WERI-Rb-1 (cell line): ENCODE results near the gene SEMA3C.

Experiments
- DNase-seq: peaks from one replicate; pipeline ENCODE4 v3.0.0-alpha.2; 2020
- H3K27ac ChIP-seq: fragments of 250-450 bp; sonication (Bioruptor Pico); 2 replicates; pipeline ENCODE4 v1.5.1; 2020; ENCODE audit warnings: mild to moderate bottlenecking, moderate library complexity
- H3K27me3 ChIP-seq: fragments of 250-450 bp; sonication (Bioruptor Pico); 2 replicates; pipeline ENCODE4 v1.5.1; 2021; ENCODE audit warnings: mild to moderate bottlenecking, low read depth, moderate library complexity; ENCODE audit not compliant: insufficient read depth, severe bottlenecking
- H3K36me3 ChIP-seq: fragments of 250-450 bp; sonication (Bioruptor Pico); 2 replicates; pipeline ENCODE4 v1.5.1; 2020; ENCODE audit warnings: mild to moderate bottlenecking, moderate library complexity
- H3K4me3 ChIP-seq: 2 replicates; pipeline ENCODE4 v1.5.1; 2011; ENCODE audit warnings: low read depth, mild to moderate bottlenecking, control low read depth, low read length
- H3K9me3 ChIP-seq: fragments of 250-450 bp; sonication (Bioruptor Pico); 2 replicates; pipeline ENCODE4 v1.5.1; 2021; ENCODE audit warnings: mild to moderate bottlenecking, moderate library complexity; ENCODE audit not compliant: severe bottlenecking
- TF ChIP-seq, protein P1 (sequence below): IDR thresholded peaks from 2 replicates; pipeline ENCODE4 v1.5.1; 2011; ENCODE audit warnings: low read depth, mild to moderate bottlenecking, control low read depth, inconsistent platforms, low read length

Gene SEMA3C

DNA sequence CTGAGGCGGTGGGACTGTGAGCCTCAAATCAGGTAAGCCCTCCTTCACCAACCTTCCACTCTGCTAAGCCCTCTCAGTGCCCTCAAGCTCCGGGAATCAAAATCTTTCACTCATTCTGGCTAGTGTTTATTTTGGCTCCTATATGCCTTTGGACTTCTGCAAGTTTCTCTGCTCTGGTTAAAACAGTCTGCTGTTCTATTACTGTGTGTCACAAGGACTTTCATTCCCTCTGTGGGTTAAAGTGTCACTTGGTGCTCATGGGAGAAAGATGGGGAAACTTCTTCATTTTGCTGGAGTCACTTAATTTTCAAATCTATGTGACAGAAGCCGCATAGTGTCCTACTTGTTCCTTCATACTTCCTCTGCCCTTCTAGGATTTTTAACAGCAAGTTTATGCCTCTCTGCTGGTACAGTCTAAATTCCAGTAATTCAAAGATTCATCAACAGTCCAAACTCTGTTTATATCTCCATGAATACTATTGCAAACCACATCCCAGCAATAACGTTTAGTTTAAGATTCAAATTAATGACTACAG is 219.1 kb downstream of the SEMA3C start:
- no peaks in the 10 kb centered on the region for H3K27me3 ChIP-seq

GRCh38 chr7:80699045-80699638 is 219.7 kb downstream of the SEMA3C start:
- Histone ChIP-seq H3K9me3 (peaks cover 5% of the 10 kb centered on the region), H3K27me3 (no peaks in the 10 kb centered on the region), H3K36me3 (no peaks in the 10 kb centered on the region), H3K4me3 (no peak overlapping the region), H3K27ac (no peak overlapping the region)
- no peak for DNase-seq
- TF ChIP-seq, protein P1, sequence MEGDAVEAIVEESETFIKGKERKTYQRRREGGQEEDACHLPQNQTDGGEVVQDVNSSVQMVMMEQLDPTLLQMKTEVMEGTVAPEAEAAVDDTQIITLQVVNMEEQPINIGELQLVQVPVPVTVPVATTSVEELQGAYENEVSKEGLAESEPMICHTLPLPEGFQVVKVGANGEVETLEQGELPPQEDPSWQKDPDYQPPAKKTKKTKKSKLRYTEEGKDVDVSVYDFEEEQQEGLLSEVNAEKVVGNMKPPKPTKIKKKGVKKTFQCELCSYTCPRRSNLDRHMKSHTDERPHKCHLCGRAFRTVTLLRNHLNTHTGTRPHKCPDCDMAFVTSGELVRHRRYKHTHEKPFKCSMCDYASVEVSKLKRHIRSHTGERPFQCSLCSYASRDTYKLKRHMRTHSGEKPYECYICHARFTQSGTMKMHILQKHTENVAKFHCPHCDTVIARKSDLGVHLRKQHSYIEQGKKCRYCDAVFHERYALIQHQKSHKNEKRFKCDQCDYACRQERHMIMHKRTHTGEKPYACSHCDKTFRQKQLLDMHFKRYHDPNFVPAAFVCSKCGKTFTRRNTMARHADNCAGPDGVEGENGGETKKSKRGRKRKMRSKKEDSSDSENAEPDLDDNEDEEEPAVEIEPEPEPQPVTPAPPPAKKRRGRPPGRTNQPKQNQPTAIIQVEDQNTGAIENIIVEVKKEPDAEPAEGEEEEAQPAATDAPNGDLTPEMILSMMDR = 0 out of 2 replicates have a peak, but pooled peaks have one; percentile 8

More for the DNA sequence above, 219.1 kb downstream of the SEMA3C start:
- DNase-seq = no peak
- H3K27ac ChIP-seq = no peak overlapping the region
- peaks cover under 1% of the 10 kb centered on the region for H3K9me3 ChIP-seq
- H3K36me3 ChIP-seq = no peaks in the 10 kb centered on the region
- H3K4me3 ChIP-seq = no peak overlapping the region
- TF ChIP-seq, protein P1 = no peak
